ENCODE data around the gene PITPNC1.

The PITPNC1 gene

GRCh38 chr17:67388986-67389385 is 11.9 kb downstream of the PITPNC1 start:
- in situ Hi-C loops (cut with MboI; ENCODE audit: low sequenced_read_pairs, unreplicated experiment) = loop anchor here (5.0 to 25.0 kb wide), 2 partner anchors 78 to 198 kb away; no protein-coding TSS in a partner anchor
- TF ChIP-seq CTCF (IDR thresholded peaks at IDR 0.05; ENCODE audit: borderline replicate concordance, control extremely low read depth, extremely low read depth, insufficient read depth, missing control alignments) = no peak
- no peak for DNase-seq (ENCODE audit: low spot score)

GRCh38 chr17:67390006-67390645 is 13.0 kb downstream of the PITPNC1 start:
- in situ Hi-C loops (cut with MboI; ENCODE audit: low sequenced_read_pairs, unreplicated experiment) = loop anchor here (25.0 kb wide), 1 partner anchor 197 kb away; no protein-coding TSS in a partner anchor
- no peak for TF ChIP-seq CTCF (IDR thresholded peaks at IDR 0.05; ENCODE audit: borderline replicate concordance, control extremely low read depth, extremely low read depth, insufficient read depth, missing control alignments)
- no peak for DNase-seq (ENCODE audit: low spot score)

GRCh38 chr17:67390646-67391361 is 13.7 kb downstream of the PITPNC1 start:
- peak; percentile 81 for DNase-seq (ENCODE audit: low spot score)
- TF ChIP-seq CTCF (IDR thresholded peaks at IDR 0.05; ENCODE audit: borderline replicate concordance, control extremely low read depth, extremely low read depth, insufficient read depth, missing control alignments) = no peak
- in situ Hi-C loops (cut with MboI; ENCODE audit: low sequenced_read_pairs, unreplicated experiment) = loop anchor here (25.0 kb wide), 1 partner anchor 196 kb away; no protein-coding TSS in a partner anchor

- DNase-seq (ENCODE audit: low spot score) = no peak
- in situ Hi-C loops (cut with MboI; ENCODE audit: low sequenced_read_pairs, unreplicated experiment) = loop anchor here (25.0 kb wide), 1 partner anchor 195 kb away; no protein-coding TSS in a partner anchor
- no peak for TF ChIP-seq CTCF (IDR thresholded peaks at IDR 0.05; ENCODE audit: borderline replicate concordance, control extremely low read depth, extremely low read depth, insufficient read depth, missing control alignments)
Measured at GRCh38 chr17:67392111-67392510, 15.0 kb downstream of the PITPNC1 start.

- in situ Hi-C loops (cut with MboI; ENCODE audit: low sequenced_read_pairs, unreplicated experiment) = loop anchor here (25.0 kb wide), 1 partner anchor 193 kb away; no protein-coding TSS in a partner anchor
- no peak for DNase-seq (ENCODE audit: low spot score)
- no peak for TF ChIP-seq CTCF (IDR thresholded peaks at IDR 0.05; ENCODE audit: borderline replicate concordance, control extremely low read depth, extremely low read depth, insufficient read depth, missing control alignments)
Measured at GRCh38 chr17:67393809-67394397, 16.8 kb downstream of the PITPNC1 start.

GRCh38 chr17:67399676-67400075 is 22.6 kb downstream of the PITPNC1 start:
- no peak for TF ChIP-seq CTCF (IDR thresholded peaks at IDR 0.05; ENCODE audit: borderline replicate concordance, control extremely low read depth, extremely low read depth, insufficient read depth, missing control alignments)
- no peak for DNase-seq (ENCODE audit: low spot score)
- in situ Hi-C loops (cut with MboI; ENCODE audit: low sequenced_read_pairs, unreplicated experiment) = loop anchor here (25.0 kb wide), 1 partner anchor 188 kb away; no protein-coding TSS in a partner anchor
